Hippocampal formation (tissue), 2 donors: ENCODE measurements around the gene RIN3.

ENCODE experiments used
- DNase-seq, 2 donors: peaks; one replicate each; lab custom pipeline; 2025; lab: John Stamatoyannopoulos, UW

RIN3 gene

DNA sequence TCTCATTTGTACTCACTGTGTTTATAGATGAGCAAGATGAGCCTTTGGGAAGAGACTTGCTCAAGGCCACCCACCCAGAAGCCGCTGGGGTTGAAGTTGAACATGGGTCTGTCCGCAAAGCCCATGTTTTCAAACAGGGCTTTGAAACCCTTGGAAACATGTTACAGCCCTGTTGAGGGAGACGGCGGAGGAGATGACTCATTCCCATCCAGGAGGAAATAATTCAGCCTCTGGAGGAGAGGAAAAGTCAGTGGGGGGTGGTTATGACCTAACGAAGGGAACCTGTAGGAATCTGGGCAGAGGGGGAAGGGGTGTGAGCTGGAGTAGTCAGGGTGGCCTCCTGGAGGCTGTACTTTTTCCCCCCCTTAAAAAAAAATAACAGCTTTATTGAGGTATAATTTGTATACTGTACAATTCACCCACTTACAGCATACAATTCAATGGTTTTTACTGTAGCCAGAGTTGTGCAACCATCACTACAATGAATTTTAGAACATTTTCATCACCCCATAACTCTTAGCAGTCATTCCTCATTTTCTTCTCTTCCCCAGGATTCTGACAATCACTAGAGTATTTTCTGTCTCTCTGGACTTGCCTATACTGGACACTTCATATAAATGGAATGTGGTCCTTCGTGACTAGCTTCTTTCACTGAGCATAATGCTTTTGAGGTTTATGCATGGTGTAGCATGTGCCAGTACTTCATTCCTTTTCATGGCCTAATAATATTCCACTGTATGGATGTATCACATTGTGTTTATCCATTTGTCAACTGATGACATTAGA, 1.9 kb upstream of the RIN3 start:
- DNase-seq = no peak

DNA sequence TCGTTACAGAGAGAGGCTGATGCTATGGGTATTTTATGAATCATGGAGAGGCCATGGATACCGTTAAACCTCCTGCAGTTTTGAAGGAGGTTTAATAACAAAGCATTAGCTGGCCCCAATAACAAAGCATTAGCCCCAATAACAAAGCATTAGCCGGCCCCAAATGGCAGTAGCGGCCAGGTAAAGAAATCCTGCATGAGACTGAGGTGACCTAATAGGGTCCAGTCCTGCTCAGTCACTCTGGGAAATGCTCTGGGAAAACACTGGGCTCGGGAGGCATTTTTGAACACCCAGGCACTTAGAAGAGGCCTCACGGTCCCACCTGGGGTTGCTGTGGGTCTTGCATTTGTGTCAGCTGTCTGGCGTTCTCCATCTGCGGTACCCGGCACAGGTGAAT, 776 bp upstream of the RIN3 start:
- DNase-seq = no peak

GRCh38 chr14:92513966-92514843, 624 bp downstream of the RIN3 start:
- no peak for DNase-seq

DNA sequence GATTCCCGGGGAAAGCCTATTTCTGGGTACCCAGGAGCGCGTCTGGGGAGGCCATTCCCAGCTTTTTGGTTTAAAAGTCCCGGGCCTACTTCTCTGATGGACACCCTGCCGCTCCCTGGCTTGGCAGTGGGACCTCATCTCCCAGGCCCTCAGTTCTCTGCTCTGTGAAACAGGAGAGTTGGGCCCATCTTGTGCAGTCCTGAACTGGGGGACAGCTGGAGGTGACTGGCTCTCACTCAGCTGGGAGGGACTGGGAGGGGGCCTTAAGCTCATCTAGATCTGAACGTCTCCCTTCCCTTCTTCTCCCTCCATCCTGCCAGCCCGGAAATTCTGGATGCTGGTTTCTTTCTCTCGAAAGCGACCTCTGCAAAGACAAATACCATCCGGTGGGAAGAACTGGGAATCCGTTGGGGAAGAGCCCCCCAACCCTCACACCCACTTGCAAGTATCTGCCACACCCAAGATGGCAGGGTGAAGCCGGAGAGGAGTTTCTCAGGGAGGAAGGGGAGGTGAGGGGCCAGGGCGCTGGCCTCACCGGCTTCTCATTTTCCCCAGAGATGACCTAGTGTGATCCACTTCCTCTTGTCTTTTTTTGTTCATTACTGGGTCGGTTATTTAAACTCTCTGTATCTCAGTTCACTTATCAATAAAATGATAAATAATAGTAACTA, 1.4 kb downstream of the RIN3 start:
- DNase-seq = no peak

DNA sequence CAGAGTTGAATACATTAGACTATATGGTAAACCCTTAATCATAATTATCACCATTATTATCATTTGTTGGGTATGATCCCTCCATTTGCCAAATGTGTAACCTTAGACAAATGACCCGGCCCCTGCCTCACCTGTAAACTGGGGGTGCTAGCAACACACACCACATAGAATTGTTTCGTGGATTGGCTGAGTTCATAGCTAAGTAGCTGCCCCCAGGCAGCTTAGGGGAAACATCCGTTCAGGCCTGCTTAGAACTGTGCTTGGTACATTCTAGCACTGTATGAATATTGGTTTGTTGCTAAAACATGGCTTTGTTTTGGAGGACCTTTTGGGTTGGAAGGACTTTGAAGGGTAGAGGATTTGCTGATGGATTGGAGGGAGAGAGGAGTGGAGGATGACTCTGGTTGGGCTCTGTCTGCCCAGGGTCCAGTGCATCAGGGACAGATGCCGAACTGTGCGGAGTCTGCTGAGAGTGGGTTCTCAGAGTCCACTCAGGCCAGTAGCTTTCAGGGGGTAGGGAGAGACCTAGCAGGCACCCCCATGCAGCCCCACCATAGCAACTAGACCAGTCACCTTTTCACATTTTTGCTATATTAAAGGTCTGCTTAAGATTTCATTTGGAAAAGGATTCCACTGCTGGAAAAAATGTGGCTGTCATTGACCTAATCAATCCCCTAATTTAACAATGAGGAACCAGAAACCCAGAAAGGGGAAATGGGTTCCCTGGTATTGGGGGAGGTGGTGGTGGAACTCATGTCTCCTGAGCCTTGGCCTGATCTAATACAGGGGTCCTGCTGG, 2.2 kb downstream of the RIN3 start:
- no peak for DNase-seq

- no peak for DNase-seq
Observed at GRCh38 chr14:92516344-92516965, 2.9 kb downstream of the RIN3 start.

- DNase-seq = no peak
Observed at GRCh38 chr14:92516966-92517506, 3.5 kb downstream of the RIN3 start.

- DNase-seq = no peak
Observed at GRCh38 chr14:92517761-92518160, 4.2 kb downstream of the RIN3 start.

GRCh38 chr14:92519246-92520101, 5.9 kb downstream of the RIN3 start:
- DNase-seq = no peak

GRCh38 chr14:92520102-92521057, 6.8 kb downstream of the RIN3 start:
- DNase-seq = no peak

GRCh38 chr14:92521058-92521415, 7.5 kb downstream of the RIN3 start:
- no peak for DNase-seq

GRCh38 chr14:92523752-92524151, 10.2 kb downstream of the RIN3 start:
- no peak for DNase-seq

GRCh38 chr14:92524602-92525185, 11.1 kb downstream of the RIN3 start:
- DNase-seq = no peak

- DNase-seq = no peak
Observed at GRCh38 chr14:92525322-92526095, 11.9 kb downstream of the RIN3 start.

GRCh38 chr14:92527721-92528120, 14.1 kb downstream of the RIN3 start:
- no peak for DNase-seq

- DNase-seq = no peak
Observed at GRCh38 chr14:92528486-92529100, 15.0 kb downstream of the RIN3 start.

DNA sequence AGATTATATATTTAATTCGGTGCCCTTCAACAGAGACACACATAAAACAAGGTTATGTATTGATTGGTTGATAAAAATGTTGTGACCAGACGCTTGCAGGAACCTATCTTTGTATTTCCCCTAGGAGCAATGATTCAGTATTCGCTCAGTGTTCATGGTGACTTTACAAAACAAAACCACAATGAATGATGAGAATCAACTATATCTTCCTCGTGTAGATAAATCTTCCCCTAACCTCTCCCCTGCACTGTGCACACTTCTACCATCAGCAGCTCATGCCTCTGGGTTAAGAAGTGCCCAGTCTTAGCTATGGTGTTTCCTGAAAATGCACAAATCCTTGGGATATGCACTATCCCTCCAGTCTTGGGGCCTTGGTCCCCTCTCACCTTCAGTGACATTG, 16.3 kb downstream of the RIN3 start:
- DNase-seq = no peak
